ENCODE measurements around the gene KLHL21. TPM values are rescaled to one million over a fixed set of nuclear protein-coding genes. Genes with fewer than 3 reads are reported as not detected.

The KLHL21 gene
- total RNA-seq, 1 donor from 2014 or later, result 83.7 TPM

- no peak for TF ChIP-seq CTCF (IDR thresholded peaks at IDR 0.05; ENCODE audit: borderline replicate concordance)
- intact Hi-C loops (cut with micrococcal nuclease), result no loop called here
- Histone ChIP-seq H3K4me3 (no peak overlapping the region), H3K9me3 (replicated peaks) (no peaks in the 10 kb centered on the region), H3K4me1 (peaks cover 30% of the 10 kb centered on the region), H3K27ac (replicated peaks) (no peak overlapping the region), H3K36me3 (peaks cover 62% of the 10 kb centered on the region), H3K27me3 (ENCODE audit: low read depth) (no peaks in the 10 kb centered on the region)
- no peak for DNase-seq
Observed at GRCh38 chr1:6622396-6623152, 19.9 kb upstream of the KLHL21 start.

GRCh38 chr1:6621429-6622391 lies 19.0 kb upstream of the KLHL21 start:
- Histone ChIP-seq H3K27me3 (ENCODE audit: low read depth) (no peaks in the 10 kb centered on the region), H3K9me3 (replicated peaks) (no peaks in the 10 kb centered on the region), H3K4me3 (no peak overlapping the region), H3K36me3 (peaks cover 58% of the 10 kb centered on the region), H3K27ac (replicated peaks) (peak overlapping the region; percentile 44), H3K4me1 (peaks cover 22% of the 10 kb centered on the region)
- TF ChIP-seq CTCF (IDR thresholded peaks at IDR 0.05; ENCODE audit: borderline replicate concordance), result no peak
- intact Hi-C loops (cut with micrococcal nuclease), result no loop called here
- no peak for DNase-seq

GRCh38 chr1:6619045-6619444 lies 16.4 kb upstream of the KLHL21 start:
- Histone ChIP-seq H3K4me3 (no peak overlapping the region), H3K4me1 (peaks cover 19% of the 10 kb centered on the region), H3K36me3 (peaks cover 58% of the 10 kb centered on the region), H3K9me3 (replicated peaks) (no peaks in the 10 kb centered on the region), H3K27me3 (ENCODE audit: low read depth) (no peaks in the 10 kb centered on the region), H3K27ac (replicated peaks) (no peak overlapping the region)
- intact Hi-C loops (cut with micrococcal nuclease), result no loop called here
- TF ChIP-seq CTCF (IDR thresholded peaks at IDR 0.05; ENCODE audit: borderline replicate concordance), result no peak
- no peak for DNase-seq

- Histone ChIP-seq H3K36me3 (peaks cover 26% of the 10 kb centered on the region), H3K4me1 (peaks cover 54% of the 10 kb centered on the region), H3K4me3 (peak overlapping the region; percentile 99), H3K27me3 (ENCODE audit: low read depth) (no peaks in the 10 kb centered on the region), H3K27ac (replicated peaks) (peak overlapping the region; percentile 99), H3K9me3 (replicated peaks) (no peaks in the 10 kb centered on the region)
- no peak for TF ChIP-seq CTCF (IDR thresholded peaks at IDR 0.05; ENCODE audit: borderline replicate concordance)
- no peak for DNase-seq
- intact Hi-C loops (cut with micrococcal nuclease), result no loop called here
Observed at GRCh38 chr1:6614929-6615785, 12.5 kb upstream of the KLHL21 start.

Data from left ventricle myocardium inferior (tissue), 1 donor.